GM21576 (cell line): Measurements from ENCODE around the gene DAB2IP.

ENCODE experiments used
- ATAC-seq: cut with Tn5 transposase; IDR thresholded peaks from one replicate; pipeline ENCODE4 v1.9.1; 2021; ENCODE audit warnings: mild to moderate bottlenecking, moderate library complexity; ENCODE audit not compliant: unreplicated experiment

The DAB2IP gene

DNA sequence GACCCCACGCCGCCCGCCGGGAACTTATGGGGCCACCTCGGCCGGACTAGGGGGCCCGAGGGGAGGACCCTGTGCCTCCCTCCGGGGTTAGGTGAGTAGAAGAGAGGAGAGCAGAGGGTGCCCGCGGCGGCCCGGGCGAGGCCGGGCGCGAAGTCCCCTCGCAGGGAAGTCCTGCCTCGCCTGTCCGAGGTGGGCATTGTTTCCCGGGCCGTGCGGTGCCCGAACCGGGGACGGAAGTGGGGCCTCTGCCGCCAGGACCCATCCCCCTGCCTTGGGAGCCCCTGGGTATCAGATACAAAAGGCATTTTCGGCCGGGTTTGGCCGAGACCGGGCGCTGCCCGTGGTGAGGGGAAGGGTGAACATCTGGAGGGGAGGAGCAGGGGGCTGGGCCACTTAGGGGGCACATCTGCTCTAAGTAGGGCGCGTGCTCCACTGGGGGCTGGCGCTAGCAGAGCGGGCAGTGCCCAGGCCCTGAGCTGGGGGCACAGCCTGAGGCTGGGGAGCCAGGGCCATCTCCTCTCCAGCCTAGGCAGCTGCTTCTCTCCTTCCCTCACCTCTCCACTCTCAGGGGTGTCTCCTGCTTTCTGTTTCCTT is 48.2 kb downstream of the DAB2IP start:
- ATAC-seq = no peak

DNA sequence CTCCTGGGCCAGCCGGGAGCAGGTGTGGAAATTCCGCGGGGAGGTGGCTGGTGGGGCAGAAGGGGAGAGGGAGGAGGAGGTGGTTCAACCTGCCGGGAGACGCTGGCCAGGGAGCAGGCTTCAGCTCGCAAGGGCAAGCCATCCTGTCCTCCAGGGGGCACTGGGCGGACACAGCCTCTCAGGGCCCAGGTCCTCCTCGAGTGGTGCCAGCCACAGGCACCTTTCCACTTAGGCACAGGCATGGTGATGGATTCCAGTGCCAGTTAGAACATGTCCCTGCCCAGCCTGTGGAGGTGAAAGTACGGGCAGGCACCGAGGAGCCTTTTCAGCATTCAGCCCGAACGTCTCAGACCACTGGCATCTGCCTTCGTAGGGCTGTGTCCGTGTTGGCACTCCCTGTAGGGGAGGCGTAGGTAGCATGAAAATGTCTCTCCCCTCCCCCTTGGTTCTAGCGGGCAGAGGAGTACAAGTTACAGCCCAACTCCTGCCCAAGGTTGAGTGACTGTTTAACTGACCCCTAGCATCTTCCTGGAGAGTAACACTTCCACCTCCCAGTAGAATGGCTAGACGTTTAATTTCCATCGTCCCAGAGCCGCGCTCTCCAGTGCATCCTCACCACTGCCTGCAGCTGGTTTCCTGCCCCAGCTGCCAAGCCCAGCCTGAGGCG is 48.9 kb downstream of the DAB2IP start:
- no peak for ATAC-seq

DNA sequence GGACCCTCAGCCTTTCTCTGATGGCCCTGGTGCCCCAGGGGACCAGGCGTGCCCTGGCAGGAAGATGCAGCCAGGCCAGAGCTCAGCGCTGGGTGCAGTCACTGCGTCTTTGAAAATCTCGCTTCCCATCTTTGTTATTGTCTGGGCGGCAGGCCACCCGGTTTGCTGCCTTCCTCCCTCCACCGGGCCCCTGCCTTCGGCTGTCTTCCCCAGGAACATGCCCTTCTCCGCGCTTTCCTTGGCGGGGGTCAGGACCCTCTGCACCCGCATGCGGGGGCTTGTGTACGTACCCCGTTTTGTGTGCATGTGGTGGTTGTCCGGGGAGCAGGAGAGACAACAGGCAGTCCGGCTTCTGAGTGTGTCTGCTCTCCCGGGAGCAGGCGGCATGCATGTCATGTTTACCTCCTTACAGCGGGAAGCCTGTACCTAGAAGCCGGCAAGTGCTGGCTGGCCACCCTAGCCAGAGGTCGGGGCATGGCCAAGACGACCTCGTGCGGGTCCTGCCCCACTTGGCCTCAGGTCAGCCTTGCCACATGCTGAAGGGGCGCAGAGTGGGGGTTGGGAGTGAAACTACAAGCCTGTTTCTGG is 49.5 kb downstream of the DAB2IP start:
- ATAC-seq = no peak

DNA sequence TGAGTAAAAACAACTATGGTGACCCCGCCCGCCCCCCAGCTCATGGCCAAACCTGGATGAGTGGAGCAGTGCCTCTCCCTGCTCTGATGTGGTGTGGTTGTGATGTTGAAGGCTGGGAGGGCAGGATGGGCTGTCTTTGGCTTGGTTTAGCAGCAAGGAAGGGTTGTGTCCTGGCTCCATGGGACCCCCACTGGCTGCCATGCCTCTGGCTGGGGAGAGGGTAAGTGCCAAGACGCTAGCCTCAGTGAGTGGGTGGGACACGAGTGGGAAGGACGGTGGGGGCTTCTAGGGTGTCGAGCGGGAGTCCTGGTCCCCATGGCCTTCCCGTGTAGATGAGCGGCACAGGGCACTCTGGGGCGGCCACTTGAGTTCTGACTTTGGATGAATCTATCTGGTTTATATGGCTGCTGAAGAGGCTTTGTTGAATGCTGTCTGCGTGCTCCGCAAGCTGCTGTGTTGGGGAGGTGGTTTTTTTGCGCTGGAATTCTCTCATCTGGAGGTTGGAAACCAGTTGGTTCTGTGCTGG is 50.4 kb downstream of the DAB2IP start:
- no peak for ATAC-seq

DNA sequence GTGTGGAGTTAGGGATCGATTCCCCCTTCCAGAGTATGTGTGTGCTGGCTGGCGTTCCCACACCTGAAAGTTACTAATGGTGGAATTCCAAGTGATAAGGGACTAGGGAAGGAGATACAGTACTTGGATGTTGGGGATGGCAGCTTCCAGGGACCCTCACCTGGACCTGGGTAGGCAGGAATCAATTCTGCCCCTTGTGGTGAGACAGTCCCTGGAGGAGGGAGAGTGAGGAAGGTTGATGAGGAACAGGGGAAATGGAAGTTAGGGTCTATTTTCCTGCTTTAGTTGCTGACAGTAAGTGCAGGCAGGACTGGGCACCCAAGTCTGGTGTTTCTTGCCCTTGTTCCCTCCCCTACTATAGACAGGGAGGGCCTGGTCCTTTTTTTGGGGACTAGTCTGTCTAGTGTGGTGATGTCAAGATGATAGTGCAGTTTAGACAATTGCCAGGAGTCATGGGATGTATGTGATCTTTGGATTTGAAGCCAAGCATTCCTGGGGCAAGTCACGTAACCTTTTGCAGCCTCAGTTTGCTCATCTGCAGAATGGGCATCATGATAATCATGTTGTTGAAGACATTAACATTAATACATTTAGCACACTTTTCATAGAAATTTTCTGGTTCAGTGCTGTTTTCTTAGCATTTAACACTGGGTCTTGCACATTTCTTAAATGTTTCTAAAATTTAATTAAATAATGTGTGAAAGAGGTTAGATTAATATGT is 51.7 kb downstream of the DAB2IP start:
- no peak for ATAC-seq

DNA sequence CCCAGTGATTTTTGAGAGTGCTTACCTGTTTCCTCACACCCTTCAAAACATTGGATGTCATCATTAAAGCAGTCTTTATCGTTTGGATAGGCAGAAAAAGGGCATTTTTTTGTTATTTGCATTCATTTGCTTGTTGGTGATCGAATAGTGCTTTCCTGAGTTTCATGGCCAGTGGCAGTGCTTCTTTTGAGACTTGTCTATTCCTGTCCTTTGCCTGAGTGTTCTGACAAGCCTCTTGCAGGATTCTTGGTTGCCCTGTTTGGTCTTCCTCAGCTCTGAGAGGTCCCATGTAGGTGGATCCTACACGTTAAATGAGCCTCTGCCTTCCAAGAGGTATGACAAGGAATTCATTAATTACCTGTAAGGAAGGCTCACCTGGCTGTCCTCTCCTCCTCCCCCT is 52.8 kb downstream of the DAB2IP start:
- no peak for ATAC-seq

DNA sequence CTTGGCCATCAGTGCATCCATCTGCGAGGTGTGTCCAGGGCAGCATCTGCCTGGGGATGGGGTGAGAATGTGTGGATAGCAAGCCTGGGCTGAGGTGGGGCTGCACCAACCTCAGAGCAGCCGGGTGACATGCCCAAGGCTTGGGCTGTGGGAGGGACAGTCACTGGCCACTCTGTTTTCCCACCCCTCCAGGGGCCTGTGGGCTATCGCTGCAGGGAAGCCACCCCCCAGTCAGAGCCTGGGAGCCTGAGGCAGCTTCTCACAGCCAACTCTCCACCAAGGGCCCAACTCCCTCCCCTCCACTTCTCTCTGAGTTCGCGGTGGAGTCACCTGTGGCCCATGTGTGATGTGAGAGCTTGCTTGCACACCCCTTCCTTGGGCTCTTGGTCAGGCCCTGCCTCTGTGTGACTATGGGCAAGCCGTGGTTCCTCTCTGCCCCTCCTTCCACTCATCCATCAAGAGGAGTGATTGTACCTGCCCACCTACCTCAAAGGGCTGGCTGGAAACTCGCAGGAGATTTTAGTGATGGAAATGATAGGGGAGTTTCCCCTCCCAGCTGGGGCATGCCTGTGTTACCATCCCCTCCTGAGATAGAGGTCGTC is 54.8 kb downstream of the DAB2IP start:
- ATAC-seq = no peak

DNA sequence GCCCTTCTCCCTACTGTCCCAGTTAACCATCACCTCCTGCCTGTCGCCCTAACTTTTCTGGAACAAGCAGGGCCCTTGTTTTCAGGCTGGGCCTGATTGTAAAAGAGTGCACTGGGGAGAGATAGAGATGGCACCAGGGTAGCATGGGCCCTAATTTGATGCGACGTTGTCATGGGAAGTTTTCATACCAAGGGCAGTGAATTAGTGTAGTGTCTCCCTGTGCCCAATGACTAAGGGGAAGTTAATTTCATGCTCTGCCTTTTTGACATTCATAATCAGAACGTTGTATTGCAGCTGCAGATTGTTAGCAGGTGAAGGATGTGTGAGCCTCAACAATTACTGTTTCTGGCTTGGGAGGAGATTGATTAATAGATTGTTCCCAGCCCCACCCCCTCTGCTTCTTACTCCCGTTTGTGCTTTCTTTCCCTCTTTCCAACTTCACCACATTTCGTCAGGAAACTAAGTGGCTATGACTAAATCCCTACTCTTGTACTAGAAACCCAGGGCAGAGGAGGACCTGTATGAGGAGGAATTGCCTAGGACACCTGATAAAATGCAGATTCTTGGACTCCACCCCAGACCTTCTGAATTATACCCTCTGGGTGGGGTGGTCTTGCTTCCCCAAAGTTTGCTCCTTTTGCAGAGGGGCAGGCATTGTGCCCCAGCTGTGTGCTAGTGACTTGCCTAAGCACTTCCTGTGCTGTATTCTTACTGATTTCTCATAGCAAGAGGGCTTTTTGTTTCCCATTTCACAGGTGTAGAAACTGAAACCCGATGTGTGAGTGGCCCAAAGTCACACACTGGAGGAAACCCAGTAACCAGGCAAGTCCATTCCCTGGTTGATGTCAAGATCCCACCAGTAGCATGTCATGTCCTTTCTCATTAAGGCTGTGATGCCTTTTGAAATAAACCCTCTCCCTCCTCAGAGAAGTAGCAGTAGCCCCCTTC is 56.3 kb downstream of the DAB2IP start:
- peak; percentile 92 for ATAC-seq

DNA sequence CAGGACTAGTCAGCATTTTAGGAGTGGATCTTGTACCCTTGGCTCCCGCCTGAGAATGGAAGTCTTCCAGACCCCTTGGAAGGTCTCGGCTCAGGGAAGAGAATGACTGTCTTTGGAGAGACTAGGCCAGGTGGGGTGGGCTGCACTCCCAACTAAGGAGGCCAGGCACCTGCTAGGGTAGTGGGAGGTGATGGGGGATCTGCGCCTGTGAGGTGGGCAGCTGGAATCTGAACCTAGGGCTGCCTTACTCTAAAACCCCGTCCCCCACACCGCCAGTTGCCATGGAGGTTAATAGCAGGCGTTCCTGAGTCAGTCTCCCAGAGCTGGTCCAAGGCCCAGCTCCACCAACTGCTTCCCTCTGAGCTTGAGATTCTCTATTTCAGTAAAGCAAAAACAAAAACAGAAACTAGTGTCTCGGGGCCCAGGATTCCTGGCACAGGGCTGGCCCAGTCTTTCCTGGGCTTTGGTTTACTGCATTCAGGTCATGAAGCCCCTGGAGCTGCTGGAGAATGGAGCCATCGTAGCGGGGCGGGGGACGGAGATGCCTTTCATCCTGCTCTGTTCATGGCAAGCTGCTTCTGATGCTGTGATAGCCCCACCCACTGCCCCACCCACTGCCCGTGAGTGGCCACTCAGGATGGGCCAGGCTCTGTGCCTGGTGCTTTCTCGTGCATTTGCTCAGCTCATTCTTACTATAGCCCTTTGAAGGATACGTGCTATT is 57.5 kb downstream of the DAB2IP start:
- ATAC-seq = no peak

DNA sequence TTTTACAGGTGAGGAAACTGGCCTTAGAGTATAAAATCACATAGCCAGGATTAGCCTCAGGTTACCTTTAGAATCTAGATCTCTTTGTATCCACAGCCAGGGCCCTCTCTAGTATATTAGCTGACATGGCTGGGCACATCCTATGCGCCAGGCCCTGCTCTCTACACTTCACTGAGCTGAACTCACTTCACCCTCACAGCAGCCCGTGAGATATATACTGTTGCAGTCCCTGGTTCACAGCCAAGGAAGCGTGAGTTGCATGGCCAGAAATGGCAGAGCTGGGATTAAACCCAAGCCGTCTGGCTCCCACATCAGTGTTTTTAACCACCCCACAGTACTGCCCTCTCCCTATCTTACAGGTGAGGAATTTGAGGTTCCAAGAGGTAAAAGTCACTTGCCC is 58.4 kb downstream of the DAB2IP start:
- no peak for ATAC-seq

DNA sequence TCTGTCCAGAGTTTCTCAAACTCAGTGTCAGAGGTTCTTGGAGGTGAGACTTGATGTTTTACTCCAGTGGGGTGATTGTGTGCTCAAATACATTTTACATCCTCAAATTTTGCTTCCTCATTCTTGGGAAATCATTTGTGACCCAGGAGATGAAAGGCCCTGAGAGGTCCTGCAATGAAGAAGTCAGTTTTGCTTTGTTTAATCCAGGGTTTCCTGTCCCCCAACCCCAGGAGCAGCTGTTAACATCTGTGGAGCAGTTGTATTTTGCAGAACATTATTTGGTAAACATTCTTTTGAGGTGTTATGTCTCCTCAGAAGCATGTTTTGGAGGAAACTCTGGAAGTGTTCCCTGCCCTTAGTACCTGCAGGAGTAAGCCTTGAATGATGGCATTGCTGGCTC is 59.8 kb downstream of the DAB2IP start:
- ATAC-seq = no peak

DNA sequence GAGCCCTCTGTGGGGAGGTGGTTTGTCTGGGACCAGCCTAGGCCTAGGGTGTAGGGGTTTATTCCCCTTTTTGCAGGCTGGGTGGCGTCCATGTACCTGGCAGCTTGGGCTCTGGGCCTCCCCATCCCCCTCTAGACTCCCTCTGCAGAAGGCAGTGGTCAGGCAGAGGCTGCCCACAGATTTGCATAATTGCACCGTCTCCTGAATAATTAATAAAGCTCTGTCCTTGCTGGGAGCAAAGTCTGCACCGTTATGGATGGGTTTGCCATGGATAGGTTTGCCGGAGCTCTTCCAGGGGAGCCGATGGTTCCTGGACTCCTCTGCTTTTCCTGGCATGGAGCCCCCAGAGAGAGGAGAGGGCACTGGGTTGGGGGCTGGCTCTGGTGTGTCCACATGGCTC is 60.4 kb downstream of the DAB2IP start:
- ATAC-seq = no peak

DNA sequence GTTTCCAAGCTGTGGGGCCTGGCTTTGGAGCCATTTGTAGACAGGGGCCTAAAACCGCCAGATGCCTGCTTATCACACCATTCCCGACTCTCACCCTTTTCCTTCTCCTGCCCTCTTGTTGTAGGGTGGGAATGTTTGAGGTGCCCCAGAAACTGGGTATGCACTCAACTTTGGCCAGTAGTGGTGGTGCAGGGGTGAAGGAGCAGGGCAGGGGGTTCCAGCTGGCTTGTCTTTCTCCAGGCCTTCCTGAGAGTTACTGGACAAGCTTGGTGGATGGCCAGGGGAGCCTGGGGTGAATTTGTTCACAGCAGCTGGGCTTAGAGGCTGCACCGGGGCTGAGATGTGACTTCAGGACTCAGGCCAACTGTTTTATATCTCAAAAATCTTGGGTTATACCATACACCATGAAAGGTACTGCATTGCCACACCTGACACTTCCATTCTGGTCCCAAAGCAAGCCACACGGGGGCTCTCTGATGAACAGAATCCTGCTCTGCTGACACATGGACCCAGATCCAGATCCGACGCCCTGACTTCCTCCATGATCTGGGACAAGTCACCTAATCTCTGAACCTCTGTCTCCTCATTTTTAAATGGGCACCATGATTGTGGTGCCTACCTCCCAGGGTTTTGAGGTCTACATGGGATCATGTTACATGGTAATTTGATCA is 62.1 kb downstream of the DAB2IP start:
- ATAC-seq = no peak

DNA sequence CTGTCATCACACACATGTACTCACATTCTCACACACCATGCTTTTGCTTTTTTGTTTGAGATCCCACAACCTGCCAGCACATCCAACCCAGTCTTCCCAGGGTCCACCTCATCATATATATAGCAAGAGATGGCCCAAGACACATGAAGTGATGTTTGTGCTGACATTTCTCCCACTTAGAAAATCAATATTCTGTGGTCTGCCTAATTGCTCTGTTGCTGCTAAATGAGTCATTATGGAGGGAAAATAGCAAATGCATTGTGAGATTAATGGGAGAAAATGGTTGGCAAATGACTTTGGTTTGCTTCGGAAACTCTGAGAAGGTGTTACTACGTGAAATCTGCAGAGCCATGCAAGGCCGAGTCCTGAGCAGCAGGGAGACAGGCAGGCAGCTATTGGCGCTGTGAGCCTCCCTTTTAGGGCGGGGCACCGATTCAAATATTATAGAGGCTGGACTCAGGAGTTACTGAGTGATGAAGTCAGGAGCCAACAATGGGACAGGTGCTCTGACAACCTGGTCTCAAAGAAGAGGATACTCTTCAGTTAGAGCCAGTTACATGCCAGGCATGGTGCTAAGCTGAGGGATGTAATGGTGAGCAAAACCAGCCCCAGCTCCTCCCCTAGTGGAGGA is 62.8 kb downstream of the DAB2IP start:
- no peak for ATAC-seq

DNA sequence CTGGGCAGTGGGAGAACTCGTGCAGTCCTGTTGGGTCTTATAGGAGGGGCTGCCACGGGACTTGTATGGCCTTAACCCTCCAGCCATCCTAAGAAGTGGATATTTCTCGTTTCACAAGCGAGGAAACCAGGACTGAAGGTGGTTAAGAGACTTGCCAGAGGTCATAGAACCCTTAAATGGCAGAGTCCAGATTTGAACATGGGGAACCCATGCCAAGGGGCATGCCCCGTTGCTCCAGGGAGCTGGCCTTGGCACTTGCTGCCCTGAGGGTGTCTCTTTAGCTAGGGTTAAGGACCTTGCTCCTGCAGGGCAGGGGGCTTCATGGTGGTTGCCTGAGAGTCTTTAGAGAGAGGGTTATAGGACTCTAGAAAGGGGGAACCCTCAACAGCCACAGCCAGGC is 63.4 kb downstream of the DAB2IP start:
- ATAC-seq = no peak

DNA sequence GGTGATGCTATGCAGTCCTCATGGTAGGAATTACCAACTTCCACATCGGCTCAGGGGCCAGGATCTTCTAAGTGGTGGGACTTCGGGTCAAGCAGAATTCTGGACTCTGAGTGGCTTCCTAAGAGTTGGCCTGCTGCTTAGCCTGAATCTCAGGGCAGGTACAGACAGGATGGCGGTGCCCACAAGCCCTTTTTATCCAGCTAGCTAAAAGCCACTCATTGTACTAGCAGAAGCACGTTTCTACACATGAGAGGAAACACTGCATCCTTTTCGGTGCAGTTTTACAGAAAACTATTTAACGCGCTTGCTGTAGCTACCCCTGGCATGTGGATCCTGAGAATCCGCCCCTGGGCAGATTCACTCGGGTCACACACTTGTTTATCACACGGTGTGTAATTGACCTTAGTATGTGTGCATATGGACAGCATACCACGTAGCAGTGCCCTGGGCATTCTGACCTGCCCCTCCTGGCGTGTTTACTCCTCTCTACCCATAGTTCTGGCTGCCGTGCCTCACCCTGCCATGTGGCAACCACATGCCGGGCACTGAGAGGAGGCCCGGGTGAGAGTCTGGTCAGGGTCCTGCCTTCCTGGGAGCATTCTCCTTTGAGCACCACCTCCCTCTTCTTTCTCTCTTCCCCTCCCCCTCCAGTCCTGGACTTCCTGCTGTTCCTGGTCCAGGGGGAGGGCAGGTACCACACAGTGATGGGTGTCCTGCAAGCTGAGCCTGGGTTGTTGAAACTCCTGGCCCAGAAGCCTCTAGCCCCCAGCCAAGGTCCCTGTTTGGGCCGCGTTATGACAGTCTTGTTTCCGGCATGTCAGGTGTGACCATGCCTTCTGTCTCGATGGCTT is 65.9 kb downstream of the DAB2IP start:
- ATAC-seq = no peak

DNA sequence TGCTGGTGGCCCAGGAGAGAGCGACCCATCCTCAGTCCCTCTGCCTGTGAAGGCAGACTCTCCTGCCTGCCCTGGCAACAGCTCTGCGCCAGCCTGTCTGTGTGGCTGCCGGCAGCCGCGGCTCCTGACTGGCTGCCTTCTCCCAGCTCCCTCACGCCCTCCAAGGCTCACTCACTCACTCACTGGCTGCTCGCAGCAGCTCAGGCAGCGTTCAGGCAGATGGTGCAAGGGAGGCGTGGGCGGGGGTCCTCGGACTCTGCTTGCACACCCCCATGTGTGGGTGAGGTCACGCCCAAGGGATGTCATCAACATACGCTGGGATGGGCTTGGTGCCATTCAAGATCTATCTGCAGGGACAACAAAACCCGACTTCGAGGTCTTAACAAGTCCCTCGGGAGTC is 66.7 kb downstream of the DAB2IP start:
- no peak for ATAC-seq

DNA sequence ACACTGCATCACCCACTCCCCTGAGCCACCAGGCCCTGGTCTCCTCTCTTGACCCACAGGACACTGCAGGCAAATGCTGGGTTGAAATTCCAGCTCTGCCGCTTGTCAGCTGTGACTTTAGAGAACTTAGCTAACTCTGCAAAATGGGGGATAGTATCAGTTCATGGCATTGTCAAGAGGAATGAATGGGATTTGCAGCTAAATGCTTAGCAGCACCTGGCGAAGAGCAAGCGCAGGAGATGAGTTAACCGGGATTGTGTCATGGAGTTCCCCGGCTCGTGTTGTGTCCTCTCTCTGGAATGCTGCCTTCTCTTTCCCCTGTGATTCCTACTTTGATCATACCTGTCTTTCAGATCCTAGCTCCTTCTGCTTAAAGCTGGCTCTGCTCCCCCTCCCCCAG is 67.1 kb downstream of the DAB2IP start:
- no peak for ATAC-seq
